Lower lobe of right lung (tissue), 2 donors: ENCODE data around the gene MYCBPAP. TPM values are rescaled to one million over a fixed set of nuclear protein-coding genes. Genes with fewer than 3 reads are reported as not detected.

Source experiments
- ATAC-seq, 2 donors: fragments of 200-7000 bp; cut with Tn5 transposase; one replicate each; pipeline ENCODE4 v1.9.1; 2020 to 2022; ENCODE audit warnings: mild to moderate bottlenecking in 2 of 2, moderate library complexity in 2 of 2
- DNase-seq: peaks from one replicate; pipeline ENCODE4 v3.0.0-alpha.2; 2020
- H3K27ac ChIP-seq: fragments of 200-600 bp; one replicate; pipeline ENCODE4 v1.8.0; 2022
- H3K27me3 ChIP-seq: fragments of 200-600 bp; one replicate; pipeline ENCODE4 v1.8.0; 2022; ENCODE audit warnings: low read depth
- H3K36me3 ChIP-seq: fragments of 200-600 bp; one replicate; pipeline ENCODE4 v1.8.0; 2022; ENCODE audit warnings: mild to moderate bottlenecking
- H3K4me1 ChIP-seq: fragments of 200-600 bp; one replicate; pipeline ENCODE4 v1.8.0; 2022
- H3K4me3 ChIP-seq: fragments of 200-600 bp; one replicate; pipeline ENCODE4 v1.8.0; 2022; ENCODE audit warnings: mild to moderate bottlenecking
- H3K9me3 ChIP-seq: fragments of 200-600 bp; one replicate; pipeline ENCODE4 v1.8.0; 2022
- CTCF ChIP-seq: fragments of 200-600 bp; IDR thresholded peaks from one replicate; pipeline ENCODE4 v1.8.0; 2022; ENCODE audit warnings: antibody characterized with exemption, mild to moderate bottlenecking
- intact Hi-C: fragments of 100-400 bp; cut with DNase I; formaldehyde crosslinking; loops from one replicate; pipeline ENCODE4 v1.11.0; 2022
- total RNA-seq: library from RNA; stranded (reverse); fragmentation: NEBNext Ultra II Directional; extraction: Animal tissue kit (Norgen Biotek cat#: 25700); gene quantifications from one replicate; pipeline ENCODE4 v1.2.1, GENCODE V29; 2021
- donor health status: DM: no; HTN: yes; CAD: no; lungs with severe emphysema.

Gene MYCBPAP
- total RNA-seq, 1 donor from 2014 or later: 3.8 TPM

GRCh38 chr17:50514388-50514787, 6.1 kb downstream of the MYCBPAP start:
- ATAC-seq (no peak), DNase-seq (no peak)
- intact Hi-C loops: no loop called here
- H3K9me3 ChIP-seq: no peaks in the 10 kb centered on the region
- H3K4me1 ChIP-seq: no peaks in the 10 kb centered on the region
- TF ChIP-seq CTCF: no peak
- no peak overlapping the region for H3K4me3 ChIP-seq
- H3K27me3 ChIP-seq: no peaks in the 10 kb centered on the region
- no peak overlapping the region for H3K27ac ChIP-seq
- H3K36me3 ChIP-seq: no peaks in the 10 kb centered on the region

GRCh38 chr17:50514936-50515702, 6.9 kb downstream of the MYCBPAP start:
- no peak for DNase-seq
- no peaks in the 10 kb centered on the region for H3K27me3 ChIP-seq
- no peak for TF ChIP-seq CTCF
- intact Hi-C loops: no loop called here
- no peak overlapping the region for H3K4me3 ChIP-seq
- H3K4me1 ChIP-seq: no peaks in the 10 kb centered on the region
- H3K36me3 ChIP-seq: no peaks in the 10 kb centered on the region
- no peak for ATAC-seq
- no peaks in the 10 kb centered on the region for H3K9me3 ChIP-seq
- H3K27ac ChIP-seq: no peak overlapping the region

- Histone ChIP-seq H3K4me3 (no peak overlapping the region), H3K36me3 (no peaks in the 10 kb centered on the region), H3K9me3 (no peaks in the 10 kb centered on the region), H3K4me1 (no peaks in the 10 kb centered on the region), H3K27me3 (no peaks in the 10 kb centered on the region), H3K27ac (no peak overlapping the region)
- ATAC-seq (no peak), DNase-seq (no peak)
- intact Hi-C loops: no loop called here
- no peak for TF ChIP-seq CTCF
Measured at GRCh38 chr17:50517011-50517410, 8.8 kb downstream of the MYCBPAP start.

GRCh38 chr17:50517504-50518383, 9.5 kb downstream of the MYCBPAP start:
- Histone ChIP-seq H3K27me3 (no peaks in the 10 kb centered on the region), H3K36me3 (no peaks in the 10 kb centered on the region), H3K9me3 (no peaks in the 10 kb centered on the region), H3K4me3 (no peak overlapping the region), H3K4me1 (no peaks in the 10 kb centered on the region), H3K27ac (no peak overlapping the region)
- no peak for TF ChIP-seq CTCF
- intact Hi-C loops: no loop called here
- ATAC-seq (no peak), DNase-seq (no peak)

GRCh38 chr17:50518384-50519023, 10.3 kb downstream of the MYCBPAP start:
- ATAC-seq: no peak
- Histone ChIP-seq H3K4me3 (no peak overlapping the region), H3K27me3 (no peaks in the 10 kb centered on the region), H3K9me3 (no peaks in the 10 kb centered on the region), H3K27ac (no peak overlapping the region), H3K36me3 (no peaks in the 10 kb centered on the region), H3K4me1 (no peaks in the 10 kb centered on the region)
- DNase-seq: no peak
- no peak for TF ChIP-seq CTCF
- intact Hi-C loops: no loop called here
